HUES6 (cell line): Measurements from ENCODE around the gene ADD1.

ENCODE experiments used
- H3K27ac ChIP-seq: 2 replicates; pipeline ENCODE4 v1.7.0; 2013; ENCODE audit warnings: low read depth, mild to moderate bottlenecking, low read length, inconsistent platforms
- H3K27me3 ChIP-seq: 2 replicates; pipeline ENCODE4 v1.6.1; 2013; ENCODE audit warnings: low read length; ENCODE audit not compliant: control insufficient read depth, insufficient read depth
- H3K36me3 ChIP-seq: 2 replicates; pipeline ENCODE4 v1.6.1; 2013; ENCODE audit warnings: low read length; ENCODE audit not compliant: control insufficient read depth, insufficient read depth
- H3K4me1 ChIP-seq: 2 replicates; pipeline ENCODE4 v1.6.1; 2013; ENCODE audit warnings: low read length; ENCODE audit not compliant: control insufficient read depth, insufficient read depth
- H3K4me3 ChIP-seq: 2 replicates; pipeline ENCODE4 v1.5.1; 2013; ENCODE audit warnings: low read depth, low read length
- H3K9ac ChIP-seq: one replicate; pipeline ENCODE4 v1.6.1; 2013; ENCODE audit warnings: mild to moderate bottlenecking, low read length
- H3K9me3 ChIP-seq: 2 replicates; pipeline ENCODE4 v1.6.1; 2013; ENCODE audit warnings: low read depth, low read length; ENCODE audit not compliant: control insufficient read depth, insufficient read depth

The ADD1 gene

DNA sequence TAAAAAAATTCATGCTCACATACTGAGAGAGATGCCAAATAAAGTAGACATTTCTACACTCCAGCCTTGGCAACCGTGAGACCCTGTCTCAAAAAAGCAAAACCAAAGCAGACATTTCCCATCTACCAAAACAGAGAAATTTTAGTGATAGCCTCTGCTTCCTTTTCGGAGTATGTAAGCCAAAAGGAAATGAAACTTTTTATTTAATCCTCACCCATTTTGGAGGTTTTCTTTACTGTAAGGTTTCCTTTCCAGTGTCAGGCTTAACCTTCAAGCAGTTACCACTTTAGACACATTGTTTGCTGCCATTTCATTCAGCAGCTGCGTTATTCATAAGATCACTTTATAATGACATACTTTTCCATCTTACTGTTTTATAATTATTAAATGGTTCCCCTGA is 15.9 kb downstream of the ADD1 start:
- Histone ChIP-seq H3K9ac (no peak overlapping the region), H3K27me3 (no peaks in the 10 kb centered on the region), H3K27ac (no peak overlapping the region), H3K4me1 (peaks cover 41% of the 10 kb centered on the region), H3K4me3 (no peak overlapping the region), H3K9me3 (peaks cover 2% of the 10 kb centered on the region; the same call in 1 of the 2 replicates), H3K36me3 (peaks cover 5% of the 10 kb centered on the region; the same call in 1 of the 2 replicates)

- peaks cover 1% of the 10 kb centered on the region; the same call in 1 of the 2 replicates for H3K9me3 ChIP-seq
- peaks cover 47% of the 10 kb centered on the region for H3K4me1 ChIP-seq
- no peak overlapping the region for H3K9ac ChIP-seq
- no peak overlapping the region; the same call in 1 of the 2 replicates for H3K4me3 ChIP-seq
- no peaks in the 10 kb centered on the region for H3K36me3 ChIP-seq
- H3K27ac ChIP-seq = peak overlapping the region; percentile 69; the same call in 1 of the 2 replicates
- no peaks in the 10 kb centered on the region for H3K27me3 ChIP-seq
These were observed 17.0 kb downstream of the ADD1 start for GRCh38 chr4:2860391-2861348.

DNA sequence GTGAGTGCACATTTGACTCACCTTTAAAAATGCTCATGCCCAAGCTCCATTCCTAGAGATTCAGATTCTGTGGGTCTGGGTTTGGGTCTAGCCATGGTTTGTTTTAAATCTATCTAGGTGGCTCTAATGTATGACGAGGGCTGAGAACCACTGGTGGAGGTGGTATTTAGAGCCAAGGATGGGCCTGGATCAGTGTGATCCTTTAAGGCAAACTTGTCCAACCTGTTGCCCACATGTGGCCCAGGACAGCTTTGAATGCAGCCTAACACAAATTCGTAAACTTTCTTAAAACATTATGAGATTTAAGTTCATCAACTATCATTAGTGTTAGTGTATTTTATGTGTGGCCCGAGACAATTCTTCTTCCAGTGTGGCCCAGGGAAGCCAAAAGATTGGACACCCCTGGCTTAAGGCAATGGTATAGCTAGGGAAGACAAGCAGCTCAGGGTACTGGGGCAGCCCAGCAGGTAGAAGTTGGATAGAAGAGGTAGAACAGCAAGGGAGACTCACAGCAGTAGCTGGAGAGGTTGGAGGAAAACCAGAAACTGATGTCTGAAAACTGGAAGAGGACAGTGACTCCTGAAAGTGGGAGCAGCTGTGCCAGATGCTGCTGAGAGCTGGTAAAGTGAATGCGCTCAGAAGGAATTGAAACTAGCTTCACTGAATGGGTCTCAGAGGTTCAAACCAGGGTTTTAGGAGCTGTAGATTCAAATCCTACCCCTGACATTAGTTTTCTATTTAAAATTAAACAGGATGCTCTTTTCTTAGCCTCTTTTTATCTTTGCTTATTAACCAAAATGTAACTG is 18.2 kb downstream of the ADD1 start:
- H3K36me3 ChIP-seq = no peaks in the 10 kb centered on the region
- peaks cover 59% of the 10 kb centered on the region for H3K4me1 ChIP-seq
- peak overlapping the region; percentile 28 for H3K9ac ChIP-seq
- peak overlapping the region; percentile 69 for H3K27ac ChIP-seq
- no peaks in the 10 kb centered on the region for H3K9me3 ChIP-seq
- H3K27me3 ChIP-seq = no peaks in the 10 kb centered on the region
- H3K4me3 ChIP-seq = peak overlapping the region; percentile 6; the same call in 1 of the 2 replicates

- H3K27ac ChIP-seq = peak overlapping the region; percentile 69
- peak overlapping the region; percentile 6; the same call in 1 of the 2 replicates for H3K4me3 ChIP-seq
- no peaks in the 10 kb centered on the region for H3K9me3 ChIP-seq
- no peaks in the 10 kb centered on the region for H3K36me3 ChIP-seq
- H3K9ac ChIP-seq = peak overlapping the region; percentile 28
- H3K4me1 ChIP-seq = peaks cover 66% of the 10 kb centered on the region
- H3K27me3 ChIP-seq = no peaks in the 10 kb centered on the region
These were observed 18.9 kb downstream of the ADD1 start for GRCh38 chr4:2862528-2862927.

- Histone ChIP-seq H3K9me3 (no peaks in the 10 kb centered on the region), H3K4me1 (peaks cover 77% of the 10 kb centered on the region), H3K4me3 (no peak overlapping the region), H3K27me3 (no peaks in the 10 kb centered on the region), H3K9ac (no peak overlapping the region), H3K27ac (no peak overlapping the region; the same call in 1 of the 2 replicates), H3K36me3 (no peaks in the 10 kb centered on the region)
These were observed 20.0 kb downstream of the ADD1 start for GRCh38 chr4:2863649-2864048.

DNA sequence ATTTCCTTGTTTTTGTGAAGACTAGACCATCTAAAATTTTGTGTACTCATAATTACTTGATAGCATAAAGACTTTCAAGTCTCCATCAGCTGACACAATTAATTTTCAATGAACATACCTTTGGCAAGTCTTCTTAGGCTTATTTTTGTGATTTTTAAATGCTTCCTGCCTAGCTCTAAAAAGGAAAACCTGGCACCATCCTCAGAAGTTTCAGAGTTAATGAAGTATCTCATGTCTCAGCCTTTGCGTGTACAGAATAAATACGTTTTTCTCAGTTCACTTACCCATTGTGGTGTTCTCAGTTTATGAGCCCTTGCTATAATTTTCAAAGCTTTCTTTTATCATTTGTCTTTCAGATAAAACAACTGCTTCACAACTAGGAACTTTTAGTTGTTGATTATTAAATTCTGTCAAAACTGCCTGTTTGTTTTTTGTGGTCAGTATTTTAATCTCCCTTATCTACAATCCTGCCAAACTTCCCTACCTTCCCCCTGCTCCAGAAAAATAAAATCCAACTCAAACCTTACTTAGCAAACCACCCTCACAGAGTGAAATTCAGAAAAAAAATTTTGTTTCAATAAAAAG is 21.6 kb downstream of the ADD1 start:
- Histone ChIP-seq H3K4me1 (peaks cover 79% of the 10 kb centered on the region), H3K36me3 (no peaks in the 10 kb centered on the region), H3K9ac (no peak overlapping the region), H3K9me3 (no peaks in the 10 kb centered on the region), H3K27ac (no peak overlapping the region; the same call in 1 of the 2 replicates), H3K27me3 (no peaks in the 10 kb centered on the region), H3K4me3 (no peak overlapping the region)

GRCh38 chr4:2866160-2866861 is 22.7 kb downstream of the ADD1 start:
- H3K27me3 ChIP-seq = no peaks in the 10 kb centered on the region
- H3K9ac ChIP-seq = no peak overlapping the region
- H3K4me3 ChIP-seq = no peak overlapping the region
- H3K9me3 ChIP-seq = no peaks in the 10 kb centered on the region
- no peaks in the 10 kb centered on the region for H3K36me3 ChIP-seq
- peaks cover 69% of the 10 kb centered on the region for H3K4me1 ChIP-seq
- H3K27ac ChIP-seq = peak overlapping the region; percentile 64; the same call in 1 of the 2 replicates

DNA sequence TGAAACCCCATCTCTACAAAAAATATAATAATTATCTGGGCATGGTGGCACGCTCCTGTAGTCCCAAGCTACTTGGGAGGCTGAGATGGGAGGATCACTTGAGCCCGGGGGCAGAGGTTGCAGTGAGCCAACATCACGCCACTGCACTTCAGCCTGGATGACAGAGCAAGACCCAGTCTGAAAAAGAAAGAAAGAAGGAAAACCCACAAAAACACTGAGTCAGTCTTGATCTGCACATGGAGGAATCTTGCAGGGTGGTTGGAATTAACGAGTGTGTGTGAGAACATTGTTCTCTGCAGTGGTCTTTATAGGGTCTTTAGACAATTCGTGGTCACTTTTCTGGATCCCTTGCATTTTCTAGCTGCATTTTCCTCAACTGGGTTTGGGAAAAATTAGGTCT is 23.2 kb downstream of the ADD1 start:
- Histone ChIP-seq H3K27ac (peak overlapping the region; percentile 64), H3K27me3 (no peaks in the 10 kb centered on the region), H3K36me3 (no peaks in the 10 kb centered on the region), H3K4me1 (peaks cover 63% of the 10 kb centered on the region), H3K4me3 (no peak overlapping the region), H3K9ac (no peak overlapping the region), H3K9me3 (no peaks in the 10 kb centered on the region)

- Histone ChIP-seq H3K27ac (peak overlapping the region; percentile 64; the same call in 1 of the 2 replicates), H3K9me3 (no peaks in the 10 kb centered on the region)
These were observed 24.3 kb downstream of the ADD1 start for GRCh38 chr4:2867758-2868491.

More at GRCh38 chr4:2867758-2868491, 24.3 kb downstream of the ADD1 start:
- Histone ChIP-seq H3K9ac (peak overlapping the region; percentile 58), H3K4me1 (peaks cover 53% of the 10 kb centered on the region), H3K27me3 (no peaks in the 10 kb centered on the region), H3K4me3 (peak overlapping the region; percentile 47), H3K36me3 (no peaks in the 10 kb centered on the region)
